ENCODE results near the gene TMC3.

GRCh38 chr15:81384891-81385720 lies 11.1 kb upstream of the TMC3 start:
- no peak for TF ChIP-seq POLR2A (IDR thresholded peaks at IDR 0.05; ENCODE audit: low read depth, low read length)
- TF ChIP-seq POLR2AphosphoS5 (IDR thresholded peaks at IDR 0.05; ENCODE audit: low read depth, low read length), result no peak
- TF ChIP-seq TAF1 (IDR thresholded peaks at IDR 0.05; ENCODE audit: low read depth, low read length), result no peak
- TF ChIP-seq SPI1 (IDR thresholded peaks at IDR 0.05; ENCODE audit: low read depth, low read length), result no peak
